Measurements from ENCODE around the gene RNF180.
A peak's percentile ranks its signal among the peaks of the same experiment; 100 is the strongest.
"Not testable (repeated sequence)": the region's sequence is repeated elsewhere in the genome, so short reads cannot be mapped to it uniquely, and the experiment has no call there.

Gene RNF180

GRCh38 chr5:64180661-64181343 lies 15.2 kb downstream of the RNF180 start:
- no peak for DNase-seq (ENCODE audit: low read depth)

- no peak for DNase-seq (ENCODE audit: low read depth)
Observed at GRCh38 chr5:64181440-64181839, 15.8 kb downstream of the RNF180 start.

GRCh38 chr5:64183956-64184355 lies 18.3 kb downstream of the RNF180 start:
- no peak for DNase-seq (ENCODE audit: low read depth)

- no peak for DNase-seq (ENCODE audit: low read depth)
Observed at GRCh38 chr5:64184832-64185231, 19.2 kb downstream of the RNF180 start.

GRCh38 chr5:64188776-64189175 lies 23.1 kb downstream of the RNF180 start:
- no peak for DNase-seq (ENCODE audit: low read depth)

- no peak for DNase-seq (ENCODE audit: low read depth)
Observed at GRCh38 chr5:64190562-64191306, 25.1 kb downstream of the RNF180 start.

GRCh38 chr5:64195981-64196380 lies 30.3 kb downstream of the RNF180 start:
- no peak for DNase-seq (ENCODE audit: low read depth)

GRCh38 chr5:64199425-64199824 lies 33.8 kb downstream of the RNF180 start:
- DNase-seq (ENCODE audit: low read depth): no peak

GRCh38 chr5:64201996-64202395 lies 36.4 kb downstream of the RNF180 start:
- DNase-seq (ENCODE audit: low read depth): no peak

- no peak for DNase-seq (ENCODE audit: low read depth)
Observed at GRCh38 chr5:64206653-64207052, 41.0 kb downstream of the RNF180 start.

GRCh38 chr5:64207978-64208377 lies 42.3 kb downstream of the RNF180 start:
- no peak for DNase-seq (ENCODE audit: low read depth)

GRCh38 chr5:64209353-64209752 lies 43.7 kb downstream of the RNF180 start:
- no peak for DNase-seq (ENCODE audit: low read depth)

- peak; percentile 89 for DNase-seq (ENCODE audit: low read depth)
Observed at GRCh38 chr5:64210866-64211265, 45.2 kb downstream of the RNF180 start.

GRCh38 chr5:64213011-64213410 lies 47.4 kb downstream of the RNF180 start:
- DNase-seq (ENCODE audit: low read depth): no peak

GRCh38 chr5:64213531-64213930 lies 47.9 kb downstream of the RNF180 start:
- no peak for DNase-seq (ENCODE audit: low read depth)

GRCh38 chr5:64214132-64214531 lies 48.5 kb downstream of the RNF180 start:
- no peak for DNase-seq (ENCODE audit: low read depth)

GRCh38 chr5:64221911-64222310 lies 56.3 kb downstream of the RNF180 start:
- DNase-seq (ENCODE audit: low read depth): no peak

GRCh38 chr5:64225286-64225981 lies 59.8 kb downstream of the RNF180 start:
- not testable (repeated sequence) for DNase-seq (ENCODE audit: low read depth)

- not testable (repeated sequence) for DNase-seq (ENCODE audit: low read depth)
Observed at GRCh38 chr5:64227131-64227537, 61.5 kb downstream of the RNF180 start.

GRCh38 chr5:64229163-64229774 lies 63.6 kb downstream of the RNF180 start:
- peak; percentile 36 for DNase-seq (ENCODE audit: low read depth)

GRCh38 chr5:64260756-64261155 lies 95.1 kb downstream of the RNF180 start:
- DNase-seq (ENCODE audit: low read depth): no peak

- no peak for DNase-seq (ENCODE audit: low read depth)
Observed at GRCh38 chr5:64269164-64269563, 103.5 kb downstream of the RNF180 start.

- no peak for DNase-seq (ENCODE audit: low read depth)
Observed at GRCh38 chr5:64273276-64273675, 107.6 kb downstream of the RNF180 start.
